PC-9 (cell line): ENCODE measurements around the gene SLC9A3. TPM values are rescaled to one million over a fixed set of nuclear protein-coding genes. Genes with fewer than 3 reads are reported as not detected.

ENCODE experiments used
- BruUV-seq: library from RNA; stranded (reverse); fragments of 400-500 nt; replicated peaks from 2 replicates; lab custom pipeline; 2021; lab: Mats Ljungman, UMichigan
- CTCF ChIA-PET: fragments of 300-600 bp; sonication (Branson Sonifier 250); formaldehyde crosslinking; loops from one replicate; lab custom pipeline; 2022; ENCODE audit warnings: antibody characterized with exemption; lab: Charles Lee
- POLR2A ChIA-PET: fragments of 300-600 bp; sonication (Branson Sonifier 250); formaldehyde crosslinking; loops from one replicate; lab custom pipeline; 2022; ENCODE audit warnings: antibody characterized with exemption; ENCODE audit not compliant: unreplicated experiment; lab: Charles Lee
- DNase-seq, 2 experiments: peaks; one replicate each; pipeline versions ENCODE4 v3.0.0 to v3.0.0-alpha.2; 2015 to 2022; ENCODE audit warnings: mixed read lengths in 1 of 2
- H2AFZ ChIP-seq: fragments of 200-600 bp; sonication (generic); 2 replicates; pipeline ENCODE4 v1.8.1; 2017; ENCODE audit warnings: antibody characterized with exemption
- H3F3A ChIP-seq: fragments of 200-600 bp; sonication (generic); 2 replicates; pipeline ENCODE4 v1.8.1; 2017; ENCODE audit warnings: antibody characterized with exemption, mild to moderate bottlenecking, low read depth; ENCODE audit not compliant: insufficient read depth
- H3K27ac ChIP-seq: fragments of 200-600 bp; sonication (generic); 2 replicates; pipeline ENCODE4 v1.6.1; 2016; ENCODE audit warnings: mixed run types
- H3K27me3 ChIP-seq: fragments of 200-600 bp; sonication (generic); 2 replicates; pipeline ENCODE4 v1.6.1; 2016; ENCODE audit warnings: low read depth, mixed run types; ENCODE audit not compliant: insufficient read depth
- H3K36me3 ChIP-seq: fragments of 200-600 bp; sonication (generic); 2 replicates; pipeline ENCODE4 v1.6.1; 2016; ENCODE audit warnings: low read depth, mixed run types
- H3K4me1 ChIP-seq: fragments of 200-600 bp; sonication (generic); replicated peaks from 2 replicates; pipeline ENCODE4 v1.6.1; 2016; ENCODE audit warnings: mixed run types; ENCODE audit not compliant: insufficient read depth
- H3K4me2 ChIP-seq: fragments of 200-600 bp; sonication (generic); 2 replicates; pipeline ENCODE4 v1.6.1; 2017; ENCODE audit warnings: mixed run types
- H3K4me3 ChIP-seq: fragments of 200-600 bp; sonication (generic); 2 replicates; pipeline ENCODE4 v1.6.1; 2016; ENCODE audit warnings: mixed run types
- H3K79me2 ChIP-seq: fragments of 200-600 bp; sonication (generic); 2 replicates; pipeline ENCODE4 v1.6.1; 2017; ENCODE audit warnings: low read depth, mixed run types
- H3K9me2 ChIP-seq: fragments of 200-600 bp; sonication (generic); 2 replicates; pipeline ENCODE4 v1.8.1; 2017; ENCODE audit warnings: mild to moderate bottlenecking; ENCODE audit not compliant: insufficient read depth
- H3K9me3 ChIP-seq: fragments of 200-600 bp; sonication (generic); 2 replicates; pipeline ENCODE4 v1.8.1; 2016; ENCODE audit warnings: low read depth; ENCODE audit not compliant: insufficient read depth
- H4K20me1 ChIP-seq: fragments of 200-600 bp; sonication (generic); 2 replicates; pipeline ENCODE4 v1.8.1; 2017; ENCODE audit not compliant: insufficient read depth
- CTCF ChIP-seq: fragments of 200-600 bp; sonication (generic); conservative IDR thresholded peaks from 2 replicates; pipeline ENCODE4 v1.6.1; 2017; ENCODE audit warnings: mixed run types, antibody characterized with exemption, mild to moderate bottlenecking, moderate library complexity
- EZH2 ChIP-seq: fragments of 200-600 bp; sonication (generic); IDR thresholded peaks from 2 replicates; pipeline ENCODE4 v1.8.0; 2017; ENCODE audit warnings: antibody characterized with exemption, low read depth
- intact Hi-C: fragments of 100-400 bp; cut with micrococcal nuclease; formaldehyde crosslinking; loops from one replicate; pipeline ENCODE4 v1.10.0; 2022; ENCODE audit not compliant: unreplicated experiment
- total RNA-seq: library from RNA; stranded (reverse); gene quantifications from 2 replicates; pipeline ENCODE4 v1.2.3, GENCODE V29; 2021

Gene SLC9A3
- total RNA-seq, 1 experiment from 2014 or later = 5.6 TPM

DNA sequence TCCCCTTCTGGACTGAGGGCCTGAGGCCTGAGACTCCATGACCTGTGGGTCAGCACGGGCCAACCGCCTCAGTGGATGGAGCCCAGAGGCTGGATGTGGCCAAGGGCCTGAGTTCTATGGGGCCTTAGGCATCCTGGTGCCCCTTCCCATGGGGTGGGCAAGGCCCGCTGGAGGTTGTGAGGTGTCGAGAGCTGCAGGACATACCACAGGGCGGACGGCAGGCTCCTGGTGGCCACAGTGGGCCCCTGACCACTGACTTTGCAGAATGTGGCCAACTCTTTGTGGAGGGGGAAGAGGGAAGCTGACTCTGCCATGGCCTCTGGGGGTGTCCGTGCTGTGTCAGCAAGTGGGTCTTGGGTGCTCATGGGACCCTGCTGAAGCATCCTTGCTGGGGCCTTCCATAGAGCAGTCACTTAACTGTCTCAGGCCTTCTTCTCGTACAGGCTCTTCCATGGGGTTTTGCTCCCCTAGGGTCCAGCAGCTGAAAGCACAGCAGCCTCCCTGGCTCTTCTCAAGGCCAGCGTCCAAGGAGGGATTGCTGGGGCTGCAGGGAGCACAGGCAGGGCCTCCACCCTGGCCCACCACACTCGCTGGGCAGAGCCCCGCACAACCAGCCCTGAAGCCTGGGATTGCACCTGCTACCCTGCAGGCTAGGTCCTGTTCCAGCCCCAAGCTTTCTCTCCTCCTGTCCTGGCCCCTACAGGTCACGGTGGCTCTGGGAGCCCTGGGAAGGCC, 21.6 kb upstream of the SLC9A3 start:
- Histone ChIP-seq H3K36me3 (no peaks in the 10 kb centered on the region), H3K27me3 (peaks cover 99% of the 10 kb centered on the region), H3K9me2 (no peaks in the 10 kb centered on the region), H3K9me3 (0 out of 2 replicates have a peak, but pooled peaks cover 1% of the 10 kb centered on the region), H3F3A (no peaks in the 10 kb centered on the region), H4K20me1 (no peaks in the 10 kb centered on the region; the same call in 1 of the 2 replicates), H3K4me3 (no peak overlapping the region), H3K4me2 (no peak overlapping the region), H2AFZ (no peak overlapping the region), H3K27ac (no peak overlapping the region), H3K4me1 (no peaks in the 10 kb centered on the region), H3K79me2 (no peaks in the 10 kb centered on the region)
- BruUV-seq = no TSS peak
- ChIA-PET POLR2A (no interaction called here), CTCF (no interaction called here)
- TF ChIP-seq EZH2 (no peak), CTCF (no peak)
- DNase-seq = no peak
- intact Hi-C loops = no loop called here

- Histone ChIP-seq H3K79me2 (no peaks in the 10 kb centered on the region), H2AFZ (no peak overlapping the region), H3K9me3 (no peaks in the 10 kb centered on the region), H3K27ac (no peak overlapping the region), H3F3A (no peaks in the 10 kb centered on the region), H3K27me3 (peaks cover 99% of the 10 kb centered on the region), H3K36me3 (no peaks in the 10 kb centered on the region), H3K4me3 (no peak overlapping the region), H3K4me1 (no peaks in the 10 kb centered on the region), H3K9me2 (no peaks in the 10 kb centered on the region), H4K20me1 (no peaks in the 10 kb centered on the region; the same call in 1 of the 2 replicates), H3K4me2 (no peak overlapping the region)
- no peak for TF ChIP-seq CTCF
- no peak for TF ChIP-seq EZH2
- no peak for DNase-seq
- ChIA-PET CTCF (no interaction called here), POLR2A (no interaction called here)
- BruUV-seq = no TSS peak
- intact Hi-C loops = no loop called here
These were observed 20.6 kb upstream of the SLC9A3 start for GRCh38 chr5:544675-545355.

GRCh38 chr5:543755-544674, 19.8 kb upstream of the SLC9A3 start:
- Histone ChIP-seq H3K79me2 (no peaks in the 10 kb centered on the region), H3K4me1 (no peaks in the 10 kb centered on the region), H3F3A (no peaks in the 10 kb centered on the region), H3K27ac (no peak overlapping the region), H3K27me3 (peaks cover 99% of the 10 kb centered on the region), H3K9me2 (no peaks in the 10 kb centered on the region), H3K36me3 (no peaks in the 10 kb centered on the region), H2AFZ (no peak overlapping the region), H3K4me2 (no peak overlapping the region), H3K9me3 (no peaks in the 10 kb centered on the region), H3K4me3 (no peak overlapping the region), H4K20me1 (no peaks in the 10 kb centered on the region; the same call in 1 of the 2 replicates)
- CTCF ChIA-PET = no interaction called here
- no peak for DNase-seq
- POLR2A ChIA-PET = no interaction called here
- no TSS peak for BruUV-seq
- intact Hi-C loops = no loop called here
- TF ChIP-seq EZH2 (no peak), CTCF (no peak)
